ENCODE measurements around the gene SLC31A2.

Gene SLC31A2

DNA sequence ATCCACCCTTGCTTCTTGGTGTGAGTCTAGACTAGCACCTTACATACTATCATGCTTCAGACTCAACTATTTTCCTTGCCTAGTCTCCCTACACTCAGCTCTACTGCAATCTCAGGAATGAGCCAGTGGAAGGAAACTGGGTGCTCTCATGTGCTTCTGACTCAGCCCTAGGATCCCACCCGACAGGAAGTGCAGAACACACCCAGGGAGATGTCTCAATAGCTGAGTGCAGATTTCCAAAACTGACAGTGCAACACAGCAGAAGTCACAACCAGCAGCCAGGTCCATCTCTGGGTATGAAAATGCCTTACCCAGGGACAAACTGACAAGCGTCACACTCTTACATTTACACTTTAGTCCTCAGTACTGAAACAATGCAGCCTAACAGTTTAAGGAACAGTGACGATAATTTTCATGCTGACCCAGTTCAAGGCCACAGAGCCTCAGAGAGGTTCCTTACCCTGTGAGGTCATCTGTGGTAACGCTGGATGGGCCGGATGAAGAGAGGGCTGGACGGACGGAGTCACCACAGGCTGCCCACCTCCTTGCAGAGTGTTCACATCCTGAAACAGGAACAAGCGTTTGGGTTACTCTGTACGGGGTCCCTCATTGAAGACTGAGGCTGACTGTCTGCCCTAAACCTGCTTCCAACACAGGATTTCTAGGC lies 37.3 kb downstream of the SLC31A2 start:
- DNase-seq = no peak

DNA sequence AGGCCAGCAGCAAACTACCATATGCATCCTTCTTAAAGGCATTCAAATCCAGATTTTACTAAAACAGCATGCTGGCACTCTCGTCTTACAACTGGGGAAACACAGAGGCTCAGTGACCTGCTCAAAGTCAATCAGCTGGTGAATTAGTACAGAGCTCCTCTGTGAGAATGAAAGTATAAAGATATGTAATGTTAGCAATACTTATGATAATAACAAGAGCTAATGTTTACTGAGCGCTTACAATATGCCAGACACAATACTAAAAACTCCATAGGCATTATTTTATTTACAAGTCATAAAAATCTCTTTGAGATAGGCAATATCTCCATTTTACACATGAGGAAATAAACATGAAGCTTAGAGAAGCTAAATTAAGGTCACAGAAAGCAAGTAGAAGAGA lies 41.6 kb downstream of the SLC31A2 start:
- no peak for DNase-seq

DNA sequence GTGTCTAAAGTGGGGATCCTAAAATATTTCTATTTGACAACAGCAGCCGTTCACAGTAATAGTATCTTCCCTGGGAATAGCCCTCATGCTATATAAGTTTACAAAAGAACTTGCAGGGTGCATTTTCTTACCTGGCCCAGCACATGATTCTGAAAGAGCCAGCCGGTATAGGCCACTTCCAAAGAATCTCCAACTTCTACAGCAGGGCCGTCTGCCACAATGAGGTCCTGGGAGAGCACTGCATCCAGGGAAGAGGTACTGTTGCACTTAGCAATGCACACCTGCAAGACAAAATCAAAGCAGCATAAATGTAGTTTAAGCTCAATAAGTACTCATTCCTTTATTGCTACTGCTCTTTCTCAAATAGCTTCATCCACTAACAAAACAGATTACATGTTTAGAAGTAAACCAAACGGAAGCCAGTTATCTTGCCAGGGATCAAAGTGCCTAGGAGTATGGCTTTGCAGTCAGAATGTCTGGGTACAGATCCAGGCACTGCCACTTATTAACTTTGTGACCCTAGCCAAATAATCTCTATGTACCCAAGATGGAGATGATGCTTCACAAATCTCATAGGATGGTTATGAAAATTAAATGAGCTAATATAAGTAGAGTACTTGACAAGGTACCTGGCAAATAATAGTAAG lies 49.0 kb downstream of the SLC31A2 start:
- no peak for DNase-seq

DNA sequence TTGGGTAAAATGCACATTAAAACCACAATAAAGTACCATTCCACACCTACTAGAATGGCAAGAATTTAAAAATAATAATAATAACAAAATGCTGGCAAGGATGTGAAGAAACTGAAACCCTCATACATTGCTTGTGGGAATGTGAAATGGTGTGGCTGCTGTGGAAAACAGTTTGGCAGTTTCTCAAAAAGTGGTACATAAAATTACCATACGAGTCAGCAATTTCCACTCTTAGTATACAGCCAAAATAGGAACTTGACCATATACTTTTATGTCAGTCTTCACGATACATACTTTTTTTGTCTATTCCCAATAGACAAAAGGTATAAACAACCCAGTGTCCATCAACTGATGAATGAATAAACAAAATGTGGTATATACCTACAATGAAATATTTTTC lies 54.6 kb downstream of the SLC31A2 start:
- no peak for DNase-seq

DNA sequence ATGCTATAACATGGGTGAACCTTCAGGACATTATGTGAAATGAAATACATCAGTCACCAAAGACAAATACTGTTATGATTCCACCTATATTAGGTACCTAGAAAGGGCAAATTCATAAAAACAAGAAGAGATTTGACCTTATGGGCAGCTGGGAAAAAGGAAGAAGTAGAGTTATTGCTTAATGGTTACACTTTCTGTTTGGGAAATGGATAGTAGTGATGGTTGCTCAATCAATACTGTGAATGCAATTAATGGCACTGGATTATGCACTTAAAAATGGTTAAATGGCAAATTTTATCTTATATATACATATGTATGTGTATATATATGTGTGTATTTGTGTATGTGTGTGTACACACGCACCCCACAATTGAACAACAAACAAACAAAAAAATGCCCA lies 55.1 kb downstream of the SLC31A2 start:
- DNase-seq = no peak

DNA sequence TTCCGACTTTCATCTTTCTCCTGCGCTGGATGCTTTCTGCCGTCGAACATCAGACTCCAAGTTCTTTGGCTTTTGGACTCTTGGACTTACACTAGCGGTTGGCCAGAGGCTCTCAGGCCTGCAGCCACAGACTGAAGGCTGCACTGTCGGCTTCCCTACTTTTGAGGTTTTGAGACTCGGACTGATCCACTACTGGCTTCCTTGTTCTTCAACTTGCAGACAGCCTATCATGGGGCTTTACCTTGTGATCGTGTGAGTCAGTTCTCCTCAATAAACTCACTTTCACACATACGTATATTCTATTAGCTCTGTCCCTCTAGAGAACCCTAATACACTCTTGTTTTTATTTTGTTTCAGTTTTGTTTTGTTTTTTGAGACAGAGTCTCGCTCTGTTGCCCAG lies 60.0 kb downstream of the SLC31A2 start:
- no peak for DNase-seq
